Heart left ventricle (tissue), 16 donors: ENCODE data around the gene TMEM272. TPM values are rescaled to one million over a fixed set of nuclear protein-coding genes. Genes with fewer than 3 reads are reported as not detected.
A peak's percentile ranks its signal among the peaks of the same experiment; 100 is the strongest.

Experiments
- ATAC-seq, 4 donors: fragments of 200-7000 bp; cut with Tn5 transposase; one replicate each; pipeline ENCODE4 v1.9.1; 2020 to 2022; ENCODE audit warnings: moderate library complexity in 4 of 4, mild to moderate bottlenecking in 3 of 4, moderate number of reproducible peaks in 1 of 4
- DNase-seq, 5 donors: peaks; one replicate each; pipeline ENCODE4 v3.0.0-alpha.2; 2020
- H3K27ac ChIP-seq, 12 donors: fragments of 200-600 bp; sonication (generic) in 4 of 12; one replicate each; pipeline versions ENCODE4 v1.5.0 to v1.8.0; 2016 to 2022; ENCODE audit warnings: mild to moderate bottlenecking in 2 of 12
- H3K27me3 ChIP-seq, 9 donors: fragments of 200-600 bp; sonication (generic) in 2 of 9; one replicate each; pipeline versions ENCODE4 v1.5.1 to v1.8.0; 2016 to 2022; ENCODE audit warnings: mild to moderate bottlenecking in 3 of 9
- H3K36me3 ChIP-seq, 9 donors: fragments of 200-600 bp; sonication (generic) in 2 of 9; one replicate each; pipeline versions ENCODE4 v1.5.0 to v1.8.0; 2018 to 2022; ENCODE audit warnings: mild to moderate bottlenecking in 2 of 9
- H3K4me1 ChIP-seq, 12 donors: fragments of 200-600 bp; sonication (generic) in 4 of 12; one replicate each; pipeline versions ENCODE4 v1.5.0 to v1.8.0; 2016 to 2022; ENCODE audit warnings: mild to moderate bottlenecking in 3 of 12
- H3K4me3 ChIP-seq, 12 donors: fragments of 200-600 bp; sonication (generic) in 4 of 12; one replicate each; pipeline versions ENCODE4 v1.5.0 to v1.8.0; 2017 to 2022; ENCODE audit warnings: mild to moderate bottlenecking in 9 of 12, moderate library complexity in 4 of 12
- H3K9me3 ChIP-seq, 12 donors: fragments of 200-600 bp; sonication (generic) in 4 of 12; one replicate each; pipeline versions ENCODE4 v1.5.0 to v1.8.0; 2016 to 2022; ENCODE audit warnings: mild to moderate bottlenecking in 1 of 12
- CTCF ChIP-seq, 12 donors: fragments of 200-600 bp; sonication (generic) in 4 of 12; IDR thresholded peaks; one replicate each; pipeline versions ENCODE4 v1.5.0 to v1.8.0; 2018 to 2022; ENCODE audit warnings: antibody characterized with exemption in 12 of 12, mild to moderate bottlenecking in 5 of 12
- POLR2A ChIP-seq, 2 donors: fragments of 450-650 bp; IDR thresholded peaks; one replicate each; pipeline ENCODE4 v1.6.1; 2017; ENCODE audit warnings: antibody characterized with exemption in 2 of 2, mild to moderate bottlenecking in 2 of 2, moderate library complexity in 2 of 2
- WGBS, 4 donors: extraction: QIAGEN DNeasy Blood & Tissue Kit in 2 of 4; methylation state at CpG; one replicate each; pipeline versions ENCODE4 v1.1.5 to v1.1.7; 2013 to 2018; 5-methylcytosine and 5-hydroxymethylcytosine counted together
- intact Hi-C, 10 donors: fragments of 100-400 bp; cut with DNase I; formaldehyde crosslinking; loops; one replicate each; pipeline versions ENCODE4 v1.11.1 to v1.14.2; 2022
- polyA plus RNA-seq, 2 donors: library from polyadenylated mRNA; stranded (reverse); fragments of 200-250 nt; gene quantifications; one replicate each; pipeline ENCODE4 v1.2.3, GENCODE V29; 2013
- total RNA-seq, 9 donors: library from RNA; depleted of rRNA in 2 of 9; stranded (reverse); fragments of >200 nt in 2 of 9; fragmentation: NEBNext Ultra II Directional in 3 of 9; extraction: Animal tissue kit (Norgen Biotek cat#: 25700) in 3 of 9; gene quantifications; one replicate each; pipeline versions ENCODE4 v1.1.0 to v1.2.4, GENCODE V29; 2016 to 2023
- donor health status: ischemic (EF 13 %, LVEDD 7.1; RV severe dilation, severe dysfunction).
- donor health status: healthy with polysubstance abuse.
- donor health status: DM: no; HTN: yes; CAD: no.
- donor health status: DM: no; HTN: no; CAD: no.
- donor health status: ischemic (EF 25% LVEDD 6.9; RV normal size, moderate dysfunction).
- donor health status: ischemic (EF 25% LVEDD 5.7; RV mildly dilated, moderate dysfunction).
- donor health status: healthy.
- donor health status: DM: yes; HTN: yes; CAD: no.
- donor health status: ischemic (EF 35%, LVEDD 5.7; RV mildly dilated, moderate dysfunction).
- donor health status: nonischemic (EF 11% LVEDD 7.7; RV severe dilation, severe dysfunction).
- donor health status: DM: yes; HTN: yes; CAD: no.
- donor health status: PGD.
- donor health status: ischemic (EF 29% LVEDD 5.4; RV normal size, mild dysfunction).
- donor health status: nonischemic (EF 23%, LVEDD 6.1; RV moderate dilation, normal function).

Gene TMEM272
- total and polyA plus RNA-seq, 11 donors, result 0.14 to 1.6 (median 0.33) TPM; not detected in 1

GRCh38 chr13:51807041-51807440 lies 37.9 kb downstream of the TMEM272 start:
- 42 to 55% (median 50%) methylated on average over 4 to 5 of the region's 5 CpGs for WGBS, 4 donors
- H3K27ac ChIP-seq, result peak overlapping the region in 3 of 12 donors; percentile 2 to 100 (median 3)
- no peak for DNase-seq
- H3K27me3 ChIP-seq, result no peaks in the 10 kb centered on the region
- H3K9me3 ChIP-seq, result no peaks in the 10 kb centered on the region
- H3K4me3 ChIP-seq, result no peak overlapping the region
- H3K4me1 ChIP-seq, result peaks cover 6 to 47% (median 25%) of the 10 kb centered on the region in 12 donors
- ATAC-seq, result no peak
- no peaks in the 10 kb centered on the region for H3K36me3 ChIP-seq
- intact Hi-C loops, result loop anchor here in 4 of 10 donors (10.0 kb wide), 2 partner anchors 222 to 582 kb away; partner anchors contain the start of genes WDFY2 (in 3 of the 4) and FAM124A (in 1 of the 4)
- no peak for TF ChIP-seq CTCF (IDR thresholded peaks at IDR 0.05)
- TF ChIP-seq POLR2A (IDR thresholded peaks at IDR 0.05), result no peak

GRCh38 chr13:51806566-51806965 lies 38.4 kb downstream of the TMEM272 start:
- H3K4me1 ChIP-seq, result peaks cover 6 to 49% (median 28%) of the 10 kb centered on the region in 12 donors
- peak overlapping the region in 4 of 12 donors; percentile 3 to 100 (median 18) for H3K27ac ChIP-seq
- no peaks in the 10 kb centered on the region for H3K36me3 ChIP-seq
- no peaks in the 10 kb centered on the region for H3K9me3 ChIP-seq
- H3K27me3 ChIP-seq, result no peaks in the 10 kb centered on the region
- no peak overlapping the region for H3K4me3 ChIP-seq
- WGBS, 4 donors, result 44 to 54% (median 48%) methylated on average over 2 of the region's 2 CpGs
- ATAC-seq, result no peak
- TF ChIP-seq CTCF (IDR thresholded peaks at IDR 0.05) (no peak), POLR2A (IDR thresholded peaks at IDR 0.05) (no peak)
- no peak for DNase-seq
- intact Hi-C loops, result loop anchor here in 4 of 10 donors (10.0 kb wide), 2 partner anchors 222 to 582 kb away; partner anchors contain the start of genes WDFY2 (in 3 of the 4) and FAM124A (in 1 of the 4)

- ATAC-seq (no peak), DNase-seq (no peak)
- H3K27ac ChIP-seq, result peak overlapping the region in 8 of 12 donors; percentile 12 to 100 (median 100)
- H3K36me3 ChIP-seq, result no peaks in the 10 kb centered on the region
- no peaks in the 10 kb centered on the region for H3K9me3 ChIP-seq
- H3K27me3 ChIP-seq, result no peaks in the 10 kb centered on the region
- H3K4me3 ChIP-seq, result no peak overlapping the region
- H3K4me1 ChIP-seq, result peaks cover 6 to 55% (median 35%) of the 10 kb centered on the region in 12 donors
- TF ChIP-seq POLR2A (IDR thresholded peaks at IDR 0.05) (no peak), CTCF (IDR thresholded peaks at IDR 0.05) (no peak)
- WGBS, 4 donors, result 88 to 93% (median 92%) methylated on average over 2 of the region's 2 CpGs
- intact Hi-C loops, result loop anchor here in 5 of 10 donors (2.0 to 10.0 kb wide), 3 partner anchors 221 to 581 kb away; partner anchors contain the start of genes WDFY2 (in 3 of the 5), FAM124A (in 1 of the 5) and INTS6 (in 1 of the 5)
Measured at GRCh38 chr13:51805925-51806324, 39.1 kb downstream of the TMEM272 start.

- Histone ChIP-seq H3K4me1 (peaks cover 6 to 61% (median 39%) of the 10 kb centered on the region in 12 donors), H3K9me3 (no peaks in the 10 kb centered on the region), H3K27ac (peak overlapping the region in 10 of 12 donors; percentile 97 to 100 (median 100)), H3K36me3 (no peaks in the 10 kb centered on the region), H3K4me3 (peak overlapping the region in 10 of 12 donors; percentile 60 to 97 (median 75)), H3K27me3 (no peaks in the 10 kb centered on the region)
- 89 to 94% (median 92%) methylated on average over 4 of the region's 4 CpGs for WGBS, 4 donors
- DNase-seq (no peak), ATAC-seq (no peak)
- intact Hi-C loops, result loop anchor here in 5 of 10 donors (2.0 to 10.0 kb wide), 3 partner anchors 221 to 581 kb away; partner anchors contain the start of genes WDFY2 (in 3 of the 5), FAM124A (in 1 of the 5) and INTS6 (in 1 of the 5)
- TF ChIP-seq POLR2A (IDR thresholded peaks at IDR 0.05) (no peak), CTCF (IDR thresholded peaks at IDR 0.05) (no peak)
Measured at GRCh38 chr13:51805313-51805712, 39.7 kb downstream of the TMEM272 start.
